HG03045 (cell line): Measurements from ENCODE around the gene CCL27.

Source experiments
- ATAC-seq: cut with Tn5 transposase; IDR thresholded peaks from one replicate; pipeline ENCODE4 v1.9.1; 2021; ENCODE audit warnings: mild to moderate bottlenecking, moderate library complexity; ENCODE audit not compliant: unreplicated experiment

Gene CCL27

DNA sequence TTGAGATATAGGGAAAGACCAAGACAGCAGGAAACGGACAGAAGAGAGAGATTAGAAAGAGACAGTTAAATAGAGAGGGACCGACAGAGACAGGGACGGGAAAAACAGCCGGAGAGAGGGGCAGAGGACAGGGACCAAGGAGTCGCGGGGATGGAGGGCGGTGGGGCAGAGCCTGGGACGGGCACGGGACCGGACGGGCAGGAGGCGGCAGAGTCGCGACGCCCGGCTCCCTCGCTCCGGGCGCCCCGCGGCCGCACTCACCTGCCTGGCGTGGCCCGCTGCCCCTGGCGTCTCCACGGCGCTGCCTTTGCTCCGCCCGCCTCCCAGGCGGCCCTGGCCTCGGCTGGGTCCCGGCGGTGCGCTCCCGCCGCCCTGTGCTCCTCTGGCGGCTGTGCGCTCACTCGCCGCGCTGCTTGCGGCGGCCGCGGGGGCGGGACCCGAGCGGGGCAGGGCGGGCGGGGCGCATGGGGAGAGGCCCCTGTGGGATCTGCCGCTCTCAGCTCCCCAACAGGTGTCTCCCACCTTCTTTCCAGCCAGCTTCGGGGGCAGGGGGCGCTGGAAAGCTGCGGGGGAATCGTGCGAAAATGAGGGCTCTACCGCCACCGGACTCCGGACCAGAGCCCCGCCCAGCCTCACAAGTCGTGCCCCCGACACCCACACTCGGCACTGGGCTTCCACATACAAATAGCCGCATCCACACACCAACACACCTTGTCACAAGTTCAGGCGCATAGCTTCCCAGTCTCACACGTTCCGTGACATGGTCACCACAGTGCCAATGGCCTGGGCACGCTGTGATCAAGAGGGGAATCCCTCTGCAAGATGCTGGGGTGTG lies 33.6 kb downstream of the CCL27 start, which contains the start of gene ARID3C:
TSS of gene ARID3C (minus strand) at position 411 of the 835 bp plus-strand sequence. CDS start 1,052 bp downstream, outside the sequence.
- no peak for ATAC-seq

GRCh38 chr9:34627716-34628655 lies 34.5 kb downstream of the CCL27 start:
- ATAC-seq = no peak

GRCh38 chr9:34625186-34625486 lies 37.3 kb downstream of the CCL27 start:
- no peak for ATAC-seq

DNA sequence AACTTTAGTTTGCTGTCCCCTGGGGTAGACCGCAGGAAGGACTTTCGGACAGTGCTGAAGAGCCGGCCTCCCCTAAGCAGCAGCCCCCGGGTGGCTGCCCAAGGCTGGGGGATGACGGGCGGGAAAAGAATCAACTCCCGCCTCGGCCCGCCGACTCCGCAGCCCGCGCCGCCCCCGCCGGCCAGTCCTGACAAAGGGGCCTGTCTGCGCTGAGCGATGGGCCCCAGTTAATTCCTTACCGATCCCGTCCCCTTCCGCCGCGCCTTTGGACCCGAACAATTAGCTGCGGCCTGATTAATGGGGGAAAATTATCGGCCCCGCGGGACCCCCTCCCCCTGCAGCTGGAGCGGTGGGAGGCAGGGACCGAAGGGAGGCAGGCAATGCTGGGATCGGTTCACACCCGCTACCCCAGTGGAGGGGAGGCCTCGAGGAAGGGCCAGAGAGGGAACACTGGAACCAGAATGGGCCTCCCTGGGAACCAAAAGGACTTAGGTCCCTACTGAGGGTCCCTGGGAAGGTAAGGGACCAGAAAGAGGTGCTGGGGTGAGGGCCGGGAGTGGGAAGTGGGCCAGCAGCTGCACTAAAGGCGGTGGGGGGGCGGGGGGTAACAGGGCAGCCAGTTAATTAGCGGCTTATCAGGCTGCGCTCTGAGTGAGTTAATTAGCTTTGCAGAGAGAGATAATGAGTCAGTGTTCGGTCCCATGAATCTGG lies 37.8 kb downstream of the CCL27 start:
- ATAC-seq = no peak

DNA sequence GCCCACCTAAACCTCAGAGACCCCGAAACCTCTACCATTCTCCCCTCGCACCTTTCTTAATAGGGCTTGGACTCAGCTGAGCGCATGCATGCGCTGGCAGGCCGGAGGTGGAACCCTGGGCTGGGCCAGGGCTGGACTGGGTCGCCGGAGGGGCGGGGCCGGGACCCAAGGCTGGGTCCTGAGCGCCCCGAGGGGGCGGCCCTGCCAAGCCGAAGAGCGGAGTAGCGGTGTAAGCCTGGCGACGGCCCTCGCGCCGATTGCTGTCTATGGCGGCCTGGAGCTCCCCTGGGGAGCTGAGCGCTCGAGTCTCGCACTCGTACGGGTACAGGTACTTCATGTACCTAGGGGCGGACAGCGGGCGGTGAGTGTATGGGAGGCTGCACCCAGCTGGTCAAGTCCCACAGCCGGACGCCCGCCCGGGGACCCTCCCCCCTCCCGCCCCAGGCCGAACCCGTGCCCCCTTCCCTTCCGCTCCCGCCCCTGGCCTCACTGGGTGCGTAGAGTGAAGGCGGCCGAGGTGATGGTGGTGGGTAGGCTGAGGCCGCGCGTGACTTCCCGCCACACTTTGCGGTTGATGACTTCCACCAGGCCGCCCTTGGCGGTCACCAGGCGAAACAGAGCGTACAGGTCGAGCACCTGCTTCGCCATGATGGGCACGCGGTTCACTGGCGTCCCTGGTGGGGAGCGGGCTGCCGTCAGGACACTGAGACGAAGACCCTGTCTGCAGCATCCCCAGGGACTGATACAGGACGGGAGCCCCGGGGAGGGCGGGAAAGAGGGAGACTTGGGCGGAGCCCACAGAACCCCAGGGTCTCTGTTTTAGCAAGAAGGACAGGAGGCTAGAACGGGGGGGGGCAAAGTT lies 38.9 kb downstream of the CCL27 start:
- no peak for ATAC-seq

- peak; percentile 98 for ATAC-seq
Observed at GRCh38 chr9:34620061-34620994, 42.1 kb downstream of the CCL27 start, which contains the start of gene DCTN3. Gene DCTN3 (minus strand): TSS chr9:34620495. CDS start chr9:34620464, 31 bp downstream.

GRCh38 chr9:34615132-34615531 lies 47.3 kb downstream of the CCL27 start:
- ATAC-seq = no peak

DNA sequence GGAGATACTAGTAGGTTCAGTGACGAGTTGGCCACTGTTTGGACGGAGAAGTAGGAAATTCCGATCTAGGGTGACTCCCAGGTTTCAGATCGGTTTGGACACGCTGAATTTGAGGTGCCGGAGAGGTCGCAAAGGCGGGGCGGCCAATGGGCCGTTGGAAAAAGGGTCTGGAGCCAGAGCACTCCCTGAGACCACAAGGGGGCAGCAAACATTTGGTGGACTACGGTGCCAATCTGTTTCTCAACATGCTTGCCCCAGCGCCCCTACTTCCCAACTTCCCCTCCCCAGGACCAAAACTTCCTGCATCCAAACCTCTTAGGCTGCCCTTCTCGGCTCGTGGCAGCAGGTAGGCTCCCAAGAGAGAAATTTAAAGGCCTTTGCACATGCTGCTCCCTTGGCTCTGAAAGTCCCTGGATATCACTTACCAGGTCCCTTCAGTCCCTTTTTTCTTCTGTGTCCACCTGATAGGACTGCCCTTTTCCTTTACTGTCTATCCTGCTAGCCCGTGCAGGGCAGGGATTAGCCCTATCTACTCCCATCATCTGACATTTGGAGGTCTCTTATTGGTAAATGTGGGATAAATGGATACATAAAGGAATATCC lies 49.6 kb downstream of the CCL27 start:
- ATAC-seq = peak; percentile 40
